Measurements from ENCODE around the gene HDAC5. TPM values are rescaled to one million over a fixed set of nuclear protein-coding genes. Genes with fewer than 3 reads are reported as not detected.
A peak's percentile ranks its signal among the peaks of the same experiment; 100 is the strongest.

Gene HDAC5
- total and polyA plus RNA-seq, 2 experiments from 2014 or later = 28.5 to 98.7 TPM

DNA sequence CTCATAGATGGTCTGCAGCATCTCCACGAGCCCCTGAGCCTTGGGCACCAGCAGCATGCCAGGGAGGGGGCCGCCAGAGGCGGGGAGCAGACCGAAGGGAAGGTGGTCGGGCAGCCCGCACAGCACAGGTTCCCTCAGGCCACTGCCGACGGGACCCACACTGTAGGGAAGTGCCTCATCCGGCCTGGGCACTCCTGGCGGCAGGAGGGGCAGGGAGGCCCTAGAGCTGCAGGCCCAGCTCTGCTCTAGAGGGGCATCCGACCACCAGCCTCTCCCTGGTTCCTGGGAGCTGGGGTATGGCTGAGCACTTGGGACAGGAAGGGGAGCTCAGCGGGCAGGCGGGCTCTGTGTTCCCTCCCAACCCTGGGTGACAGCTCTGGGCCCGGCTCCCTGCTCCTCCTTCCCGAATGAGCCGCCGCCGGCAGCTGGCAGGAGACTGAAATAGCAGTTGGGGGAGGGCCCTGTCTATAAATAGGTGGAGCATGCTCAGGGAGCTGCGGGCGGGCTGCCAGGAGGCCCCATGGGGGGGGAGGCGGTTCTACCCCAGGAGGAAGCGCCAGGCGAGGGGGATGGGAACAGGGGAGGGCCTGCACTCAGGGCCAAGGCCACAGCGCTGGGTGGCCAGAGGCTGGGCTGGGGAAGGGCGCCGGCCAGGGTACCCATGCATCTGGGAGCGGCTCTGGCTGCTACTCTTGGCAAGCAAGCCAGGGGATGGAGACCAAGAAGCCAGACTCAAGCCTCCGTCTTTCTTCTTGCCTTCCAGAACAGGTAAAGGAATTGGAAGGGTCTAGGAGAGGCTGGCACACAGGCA is 12.4 kb downstream of the HDAC5 start:
- 6 to 7% methylated on average over 21 to 24 of the region's 28 CpGs for WGBS, 2 experiments (ENCODE audit: low coverage in 1 of 2, low lambda C conversion rate in 2 of 2, missing lambda C conversion rate in 2 of 2)
- Histone ChIP-seq H3K9me3 (ENCODE audit: low read depth) (no peaks in the 10 kb centered on the region), H3K4me1 (ENCODE audit: insufficient read depth) (peaks cover 41% of the 10 kb centered on the region), H3K9ac (peak overlapping the region; percentile 77), H3K79me2 (ENCODE audit: insufficient read depth) (peaks cover 68% of the 10 kb centered on the region), H2AFZ (no peak overlapping the region), H3K9me2 (ENCODE audit: insufficient read depth) (no peaks in the 10 kb centered on the region), H3K4me3 (peak overlapping the region; percentile 67), H3F3A (ENCODE audit: insufficient read depth) (peaks cover 24% of the 10 kb centered on the region), H3K4me2 (ENCODE audit: unreplicated experiment) (peak overlapping the region; percentile 76), H3K36me3 (ENCODE audit: low read depth) (no peaks in the 10 kb centered on the region), H3K27ac (peak overlapping the region; percentile 89), H3K27me3 (replicated peaks; ENCODE audit: insufficient read depth) (no peaks in the 10 kb centered on the region), H4K20me1 (ENCODE audit: insufficient read depth) (no peaks in the 10 kb centered on the region)
- in situ Hi-C loops (cut with MboI) = no loop called here
- DNase-seq = peak; percentile 95
- TF ChIP-seq EZH2 (IDR thresholded peaks at IDR 0.05; ENCODE audit: insufficient read depth, poor library complexity, severe bottlenecking) (no peak), EZH2phosphoT487 (IDR thresholded peaks at IDR 0.05; ENCODE audit: insufficient read depth, low read depth) (no peak)

DNA sequence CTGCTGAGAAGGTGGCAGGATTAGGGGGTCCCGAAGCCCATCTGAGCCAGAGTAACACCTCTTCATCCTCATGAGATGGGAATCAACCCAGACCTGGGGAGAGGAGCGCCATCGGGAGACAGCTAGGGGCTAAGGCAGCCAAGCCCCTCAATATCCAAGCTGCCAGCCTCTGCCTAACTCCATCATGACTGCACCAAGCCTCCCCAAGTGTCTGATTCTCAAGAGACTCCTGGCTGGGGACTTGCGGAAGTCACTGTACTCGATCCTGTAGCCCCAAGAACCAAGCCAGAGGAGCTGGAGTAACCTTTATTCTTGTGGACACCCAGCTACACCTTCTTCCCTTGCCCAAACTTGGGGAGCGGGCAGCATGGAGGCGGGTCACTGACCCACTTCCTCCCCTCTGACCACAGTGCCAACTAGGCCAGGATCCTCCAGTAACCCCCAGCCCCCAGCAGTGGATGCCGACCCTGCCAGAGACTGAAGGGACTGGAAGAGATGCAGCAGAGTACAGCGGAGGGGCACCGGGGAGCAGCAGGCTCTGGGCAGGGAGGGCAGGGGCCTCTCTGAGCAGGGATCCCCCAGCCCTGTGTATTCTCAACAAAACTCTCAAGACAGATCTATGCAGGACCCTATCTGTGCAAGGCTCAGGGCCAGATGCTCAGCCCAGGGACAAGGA is 13.3 kb downstream of the HDAC5 start:
- Histone ChIP-seq H4K20me1 (ENCODE audit: insufficient read depth) (no peaks in the 10 kb centered on the region), H3K4me3 (peak overlapping the region; percentile 67), H3K9me2 (ENCODE audit: insufficient read depth) (no peaks in the 10 kb centered on the region), H3K27me3 (replicated peaks; ENCODE audit: insufficient read depth) (no peaks in the 10 kb centered on the region), H3K27ac (peak overlapping the region; percentile 89), H3K9ac (peak overlapping the region; percentile 77), H3F3A (ENCODE audit: insufficient read depth) (peaks cover 24% of the 10 kb centered on the region), H2AFZ (no peak overlapping the region), H3K9me3 (ENCODE audit: low read depth) (no peaks in the 10 kb centered on the region), H3K36me3 (ENCODE audit: low read depth) (no peaks in the 10 kb centered on the region), H3K4me1 (ENCODE audit: insufficient read depth) (peaks cover 41% of the 10 kb centered on the region), H3K4me2 (ENCODE audit: unreplicated experiment) (peak overlapping the region; percentile 76), H3K79me2 (ENCODE audit: insufficient read depth) (peaks cover 68% of the 10 kb centered on the region)
- WGBS, 2 experiments (ENCODE audit: low coverage in 1 of 2, low lambda C conversion rate in 2 of 2, missing lambda C conversion rate in 2 of 2) = 72 to 73% methylated on average over 10 of the region's 10 CpGs
- in situ Hi-C loops (cut with MboI) = no loop called here
- no peak for TF ChIP-seq EZH2phosphoT487 (IDR thresholded peaks at IDR 0.05; ENCODE audit: insufficient read depth, low read depth)
- TF ChIP-seq EZH2 (IDR thresholded peaks at IDR 0.05; ENCODE audit: insufficient read depth, poor library complexity, severe bottlenecking) = no peak
- DNase-seq = no peak

DNA sequence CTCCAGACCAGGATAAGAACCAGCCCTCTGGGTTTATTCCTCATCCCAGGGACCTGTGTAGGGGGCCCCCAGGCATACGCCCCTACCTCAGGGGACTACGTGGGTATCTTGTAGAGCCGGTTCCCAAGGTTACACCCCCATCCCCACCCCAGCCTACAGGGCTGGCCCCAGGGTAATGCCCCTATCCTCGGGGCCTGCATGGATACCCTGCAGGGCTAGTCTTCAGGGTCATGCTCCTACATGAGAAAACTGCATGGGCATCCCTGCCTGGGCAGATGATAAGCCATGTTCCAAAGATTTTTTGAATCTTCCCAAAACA is 14.2 kb downstream of the HDAC5 start:
- peak overlapping the region; percentile 77 for H3K9ac ChIP-seq
- peak overlapping the region; percentile 89 for H3K27ac ChIP-seq
- H4K20me1 ChIP-seq (ENCODE audit: insufficient read depth) = no peaks in the 10 kb centered on the region
- peak overlapping the region; percentile 76 for H3K4me2 ChIP-seq (ENCODE audit: unreplicated experiment)
- no peak overlapping the region for H2AFZ ChIP-seq
- H3K79me2 ChIP-seq (ENCODE audit: insufficient read depth) = peaks cover 68% of the 10 kb centered on the region
- no peak for DNase-seq
- WGBS, 2 experiments (ENCODE audit: low coverage in 1 of 2, low lambda C conversion rate in 2 of 2, missing lambda C conversion rate in 2 of 2) = 44 to 69% methylated on average over 4 of the region's 4 CpGs
- no peaks in the 10 kb centered on the region for H3K9me2 ChIP-seq (ENCODE audit: insufficient read depth)
- H3F3A ChIP-seq (ENCODE audit: insufficient read depth) = peaks cover 24% of the 10 kb centered on the region
- peaks cover 41% of the 10 kb centered on the region for H3K4me1 ChIP-seq (ENCODE audit: insufficient read depth)
- in situ Hi-C loops (cut with MboI) = no loop called here
- no peak for TF ChIP-seq EZH2 (IDR thresholded peaks at IDR 0.05; ENCODE audit: insufficient read depth, poor library complexity, severe bottlenecking)
- TF ChIP-seq EZH2phosphoT487 (IDR thresholded peaks at IDR 0.05; ENCODE audit: insufficient read depth, low read depth) = no peak
- no peaks in the 10 kb centered on the region for H3K36me3 ChIP-seq (ENCODE audit: low read depth)
- H3K4me3 ChIP-seq = peak overlapping the region; percentile 67
- H3K9me3 ChIP-seq (ENCODE audit: low read depth) = no peaks in the 10 kb centered on the region
- no peaks in the 10 kb centered on the region for H3K27me3 ChIP-seq (replicated peaks; ENCODE audit: insufficient read depth)

DNA sequence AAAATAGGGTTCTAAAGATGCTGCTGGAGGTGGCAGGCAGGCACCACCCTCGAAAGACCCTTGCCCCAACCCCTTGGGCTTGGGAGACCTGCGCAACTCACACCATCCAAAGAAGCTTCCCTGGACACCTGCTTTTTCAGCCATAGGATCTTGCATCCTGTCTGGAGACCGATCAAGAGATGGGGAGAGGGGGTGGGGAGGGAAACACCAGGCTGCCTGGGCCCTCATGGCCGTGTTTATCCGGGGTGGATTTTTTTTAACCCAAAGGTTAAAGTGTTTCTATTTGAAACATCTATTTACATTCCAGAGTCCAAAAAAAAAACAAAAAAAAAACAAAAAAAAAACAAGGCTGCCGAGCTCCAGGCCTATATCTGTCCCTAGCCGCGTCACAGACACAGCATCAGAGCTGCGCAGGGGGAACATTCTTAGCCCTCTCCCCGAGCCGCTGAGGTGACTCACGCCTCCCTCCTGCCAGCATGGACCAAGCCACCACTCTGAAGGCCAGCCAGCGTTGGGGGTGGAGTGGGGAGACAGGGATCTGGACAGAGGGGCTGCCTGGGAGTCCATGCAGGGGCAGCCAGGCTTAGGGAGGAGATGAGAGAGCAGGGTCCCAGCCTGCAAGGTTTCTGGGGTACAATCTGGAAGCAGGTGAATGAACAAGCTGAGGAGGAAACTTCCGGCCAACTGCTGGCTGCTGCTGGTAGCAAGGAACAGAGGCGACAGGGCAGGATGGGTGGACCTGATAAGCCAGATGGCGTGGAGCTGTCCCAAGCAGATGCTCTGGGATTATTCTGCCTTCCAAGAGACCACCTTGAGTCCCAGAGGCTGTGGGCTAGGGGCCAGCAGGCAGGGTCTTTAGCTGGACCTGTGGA is 14.8 kb downstream of the HDAC5 start:
- Histone ChIP-seq H2AFZ (no peak overlapping the region), H3K27me3 (replicated peaks; ENCODE audit: insufficient read depth) (no peaks in the 10 kb centered on the region), H3K9me2 (ENCODE audit: insufficient read depth) (no peaks in the 10 kb centered on the region), H3K4me3 (peak overlapping the region; percentile 67), H3K79me2 (ENCODE audit: insufficient read depth) (peaks cover 74% of the 10 kb centered on the region), H3K9me3 (ENCODE audit: low read depth) (no peaks in the 10 kb centered on the region), H3K27ac (peak overlapping the region; percentile 89), H3K4me1 (ENCODE audit: insufficient read depth) (peaks cover 41% of the 10 kb centered on the region), H3K36me3 (ENCODE audit: low read depth) (no peaks in the 10 kb centered on the region), H4K20me1 (ENCODE audit: insufficient read depth) (no peaks in the 10 kb centered on the region), H3F3A (ENCODE audit: insufficient read depth) (peaks cover 24% of the 10 kb centered on the region), H3K4me2 (ENCODE audit: unreplicated experiment) (peak overlapping the region; percentile 76), H3K9ac (peak overlapping the region; percentile 77)
- DNase-seq = peak; percentile 99
- TF ChIP-seq EZH2phosphoT487 (IDR thresholded peaks at IDR 0.05; ENCODE audit: insufficient read depth, low read depth) = no peak
- no peak for TF ChIP-seq EZH2 (IDR thresholded peaks at IDR 0.05; ENCODE audit: insufficient read depth, poor library complexity, severe bottlenecking)
- in situ Hi-C loops (cut with MboI) = no loop called here
- WGBS, 2 experiments (ENCODE audit: low coverage in 1 of 2, low lambda C conversion rate in 2 of 2, missing lambda C conversion rate in 2 of 2) = 21 to 23% methylated on average over 16 of the region's 16 CpGs
